ENCODE data around the gene CAB39L. TPM values are rescaled to one million over a fixed set of nuclear protein-coding genes. Genes with fewer than 3 reads are reported as not detected.

The CAB39L gene
- total and polyA plus RNA-seq, 2 donors (not counting 3 experiments of a cell fraction or from before 2014, with no cell fraction given) = 3.1 to 7.2 TPM

DNA sequence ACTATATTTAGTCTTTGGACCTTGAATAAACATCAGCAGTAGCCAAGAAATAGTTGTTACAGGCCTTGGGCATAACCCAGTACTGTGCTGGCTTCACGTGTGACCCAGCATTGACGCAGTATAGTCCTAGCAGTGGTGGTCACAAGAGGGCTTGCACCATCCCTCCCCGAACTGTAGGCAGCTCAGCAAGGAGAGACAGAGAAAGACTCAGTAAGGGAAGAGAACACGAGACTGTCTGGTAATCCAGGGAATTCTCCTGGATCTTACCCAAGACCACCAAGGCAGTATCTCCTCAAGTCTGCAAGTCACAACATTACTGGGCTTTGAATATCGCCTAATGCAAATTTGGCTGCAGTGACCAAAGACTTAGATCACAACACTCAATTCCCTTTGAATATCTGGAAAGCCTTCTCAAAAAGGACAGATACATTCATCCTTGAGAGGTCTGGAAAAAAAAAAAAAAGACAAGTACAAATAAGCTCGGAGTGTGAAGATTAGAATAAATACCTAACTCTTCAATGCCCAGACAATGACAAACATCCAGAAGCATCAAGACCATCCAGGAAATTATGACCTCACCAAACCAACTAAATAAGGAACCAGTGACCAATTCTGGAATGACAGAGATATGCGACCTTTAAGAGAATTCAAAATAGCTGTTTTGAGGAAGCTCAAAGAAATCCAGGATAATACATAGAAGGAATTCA, 39.7 kb downstream of the CAB39L start:
- dilution Hi-C loops (cut with MboI; ENCODE audit: extremely low pct_ligation_motif_present, low sequenced_read_pairs) = no loop called here
- H3K36me3 ChIP-seq (ENCODE audit: control insufficient read depth in 2 of 2, extremely low read depth in 1 of 2, insufficient read depth in 2 of 2, low read length in 2 of 2) = no peaks in the 10 kb centered on the region
- no peak overlapping the region for H3K4me2 ChIP-seq (ENCODE audit: insufficient read depth, low read length)
- ChIA-PET CTCF (no interaction called here), POLR2A (no interaction called here)
- H3K9me3 ChIP-seq (replicated peaks; ENCODE audit: control insufficient read depth, insufficient read depth, low read length) = no peaks in the 10 kb centered on the region
- H2AFZ ChIP-seq (ENCODE audit: low read depth, low read length) = no peak overlapping the region
- no TSS peak for BruUV-seq (replicated peaks)
- H3K9me1 ChIP-seq (replicated peaks; ENCODE audit: control insufficient read depth, extremely low read depth, insufficient read depth, low read length) = no peaks in the 10 kb centered on the region
- intact Hi-C loops (cut with micrococcal nuclease) = no loop called here
- TF ChIP-seq POLR2AphosphoS5 (IDR thresholded peaks at IDR 0.05; ENCODE audit: insufficient read depth, low read depth, low read length) (no peak), GATA2 (IDR thresholded peaks at IDR 0.05; ENCODE audit: insufficient read depth, insufficient read length, low read depth, low read length) (no peak), JUN (IDR thresholded peaks at IDR 0.05; ENCODE audit: borderline replicate concordance, insufficient read depth, insufficient read length, low read depth) (no peak), EZH2 (IDR thresholded peaks at IDR 0.05; ENCODE audit: borderline replicate concordance, low read depth, low read length, severe bottlenecking) (no peak), CTCF (IDR thresholded peaks at IDR 0.05; ENCODE audit: extremely low read depth in 1 of 2, insufficient read depth in 1 of 2, low read depth in 1 of 2, low read length in 2 of 2) (no peak), FOS (IDR thresholded peaks at IDR 0.05; ENCODE audit: borderline replicate concordance, insufficient read depth, low read length) (no peak), MYC (IDR thresholded peaks at IDR 0.05; ENCODE audit: low read depth, low read length) (no peak), POLR2A (IDR thresholded peaks at IDR 0.05; ENCODE audit: low read depth, low read length) (no peak), MAX (IDR thresholded peaks at IDR 0.05; ENCODE audit: insufficient read depth, insufficient read length) (no peak)
- no peaks in the 10 kb centered on the region for H4K20me1 ChIP-seq (replicated peaks; ENCODE audit: control insufficient read depth, extremely low read depth, insufficient read depth, low read length)
- no peaks in the 10 kb centered on the region for H3K4me1 ChIP-seq (ENCODE audit: control insufficient read depth, extremely low read depth, insufficient read depth, low read length)
- FAIRE-seq (no peak), DNase-seq (ENCODE audit: low read depth, low spot score) (no peak)
- no peak overlapping the region for H3K4me3 ChIP-seq (replicated peaks in 1 of 3; ENCODE audit: insufficient read depth in 1 of 3, low read depth in 1 of 3, low read length in 3 of 3)
- no peaks in the 10 kb centered on the region for H3K27me3 ChIP-seq (ENCODE audit: control insufficient read depth in 2 of 2, insufficient read depth in 2 of 2, low read length in 2 of 2)
- no peak overlapping the region for H3K9ac ChIP-seq (replicated peaks; ENCODE audit: extremely low read depth, insufficient read depth, low read length)
- H3K27ac ChIP-seq (ENCODE audit: insufficient read depth, low read depth, low read length) = no peak overlapping the region
- H3K79me2 ChIP-seq (ENCODE audit: control insufficient read depth, insufficient read depth, low read length) = no peaks in the 10 kb centered on the region

All from endothelial cell of umbilical vein (primary cell).